K562 (cell line): ENCODE data around the gene KRTAP5-6. TPM values are rescaled to one million over a fixed set of nuclear protein-coding genes. Genes with fewer than 3 reads are reported as not detected.
A peak's percentile ranks its signal among the peaks of the same experiment; 100 is the strongest.

Source experiments
- ATAC-seq: fragments of 200-7000 bp; cut with Tn5 transposase; 3 replicates; pipeline ENCODE4 v1.9.1; 2020; ENCODE audit warnings: moderate library complexity
- BruUV-seq: library from RNA; stranded (reverse); fragments of 400-500 nt; replicated peaks from 2 replicates; lab custom pipeline; 2021; lab: Mats Ljungman, UMichigan
- CTCF ChIA-PET: fragments of 300-600 bp; formaldehyde crosslinking; extraction: SDS; loops from one replicate; lab custom pipeline; 2021; ENCODE audit warnings: low intra/inter-chr PET ratio; lab: Yijun Ruan, JAX
- POLR2A ChIA-PET: fragments of 300-600, 350-650 bp; sonication (Branson Sonifier 250); formaldehyde crosslinking; extraction: SDS; loops from one replicate; lab custom pipeline; 2021; ENCODE audit warnings: antibody characterized with exemption, inconsistent platforms; lab: Yijun Ruan, JAX
- DNase-seq, 4 experiments: peaks; one replicate each; pipeline versions ENCODE4 v3.0.0 to v3.0.0-alpha.2; 2011 to 2018; ENCODE audit warnings: low spot score in 3 of 4, mixed read lengths in 3 of 4; ENCODE audit errors: extremely low read depth in 1 of 4
- FAIRE-seq: peaks from 2 replicates; lab custom pipeline; 2011; peaks lifted over from hg19 to GRCh38; lab: Jason Lieb, UNC
- H2AFZ ChIP-seq: 2 replicates; pipeline ENCODE4 v1.6.0; 2011; ENCODE audit warnings: low read depth, low read length, control low read depth, inconsistent platforms
- H3K27ac ChIP-seq: fragments of 200-600 bp; 3 replicates; pipeline ENCODE4 v1.8.0; 2011; ENCODE audit warnings: low read depth, mild to moderate bottlenecking, control low read depth, inconsistent platforms, low read length, moderate library complexity, mixed read lengths; ENCODE audit errors: extremely low read depth
- H3K27me3 ChIP-seq, 2 experiments: fragments of 300-600 bp in 1 of 2; 2 replicates in 1 of 2; 3 replicates in 1 of 2; pipeline versions ENCODE4 v1.6.0 to v1.8.0; 2011; ENCODE audit warnings: inconsistent platforms in 2 of 2, low read length in 2 of 2, mild to moderate bottlenecking in 1 of 2, mixed read lengths in 1 of 2, moderate library complexity in 1 of 2; ENCODE audit not compliant: control insufficient read depth in 2 of 2, insufficient read depth in 2 of 2
- H3K36me3 ChIP-seq: fragments of 300-600 bp; 3 replicates; pipeline ENCODE4 v1.8.0; 2011; ENCODE audit warnings: mild to moderate bottlenecking, low read length, inconsistent platforms; ENCODE audit not compliant: control insufficient read depth, insufficient read depth
- H3K4me1 ChIP-seq, 2 experiments: fragments of 200-600 bp in 1 of 2; replicated peaks in 1 of 2; 2 replicates in 1 of 2; 3 replicates in 1 of 2; pipeline versions ENCODE4 v1.5.1 to v1.8.0; 2011; ENCODE audit warnings: inconsistent platforms in 2 of 2, low read length in 2 of 2, mild to moderate bottlenecking in 1 of 2, mixed read lengths in 1 of 2, moderate library complexity in 1 of 2; ENCODE audit not compliant: control insufficient read depth in 2 of 2, insufficient read depth in 2 of 2
- H3K4me2 ChIP-seq: 2 replicates; pipeline ENCODE4 v1.6.1; 2011; ENCODE audit warnings: low read length, control low read depth, inconsistent platforms, mixed read lengths; ENCODE audit not compliant: insufficient read depth
- H3K4me3 ChIP-seq: fragments of 200-600 bp; sonication (generic), shearing (Covaris generic); 2 replicates; pipeline ENCODE4 v1.5.1; 2016; ENCODE audit warnings: control low read depth, inconsistent platforms
- H3K79me2 ChIP-seq: fragments of 200-600 bp; 3 replicates; pipeline ENCODE4 v1.8.0; 2011; ENCODE audit warnings: low read length, inconsistent platforms; ENCODE audit not compliant: control insufficient read depth, insufficient read depth
- H3K9ac ChIP-seq, 2 experiments: 2 replicates each; pipeline versions ENCODE4 v1.6.0 to v1.6.1; 2011; ENCODE audit warnings: low read depth in 2 of 2, low read length in 2 of 2, control low read depth in 1 of 2, inconsistent platforms in 1 of 2, mild to moderate bottlenecking in 1 of 2, mixed read lengths in 1 of 2; ENCODE audit not compliant: insufficient read depth in 1 of 2
- H3K9me1 ChIP-seq: one replicate; pipeline ENCODE4 v1.6.0; 2011; ENCODE audit warnings: inconsistent platforms, mild to moderate bottlenecking, low read length, moderate library complexity; ENCODE audit not compliant: control insufficient read depth, insufficient read depth
- H3K9me3 ChIP-seq: replicated peaks from 2 replicates; pipeline ENCODE4 v1.5.1; 2011; ENCODE audit warnings: low read depth, low read length, inconsistent platforms; ENCODE audit not compliant: control insufficient read depth, insufficient read depth
- H4K20me1 ChIP-seq: replicated peaks from 2 replicates; pipeline ENCODE4 v1.6.1; 2011; ENCODE audit warnings: low read length, inconsistent platforms, mixed read lengths; ENCODE audit not compliant: control insufficient read depth, insufficient read depth
- WGBS: fragments of 100-300 bp; shearing (Covaris generic); methylation state at CpG from one replicate; pipeline ENCODE4 v1.1.6; 2016; ENCODE audit warnings: low coverage, mixed read lengths; ENCODE audit not compliant: insufficient coverage; ENCODE audit errors: missing lambda C conversion rate; 5-methylcytosine and 5-hydroxymethylcytosine counted together
- in situ Hi-C: fragments of 300-500 bp; cut with MboI; formaldehyde crosslinking; loops from 4 replicates; pipeline ENCODE4 v1.15.0; 2018; ENCODE audit warnings: inconsistent platforms, mixed read lengths
- intact Hi-C: fragments of 100-400 bp; cut with micrococcal nuclease; formaldehyde crosslinking; loops from 2 replicates; pipeline ENCODE4 v1.14.2; 2022
- polyA plus RNA-seq, 8 experiments: library from polyadenylated mRNA; depleted of rRNA in 4 of 8; stranded (reverse) in 5 of 8; unstranded in 3 of 8; fragments of >200 nt; fragmentation: Nextera tagmentation in 2 of 8; fragmentation: Illumina TruSeq in 1 of 8; extraction: Ambion mirVana in 2 of 8; extraction: Trizol in 1 of 8; gene quantifications; 2 replicates each; pipeline versions ENCODE4 v1.2.1 to v1.2.3, GENCODE V29; 2011 to 2014; ENCODE audit warnings: inconsistent platforms in 1 of 8, missing spikeins in 1 of 8
- total RNA-seq, 7 experiments: library from RNA; depleted of rRNA in 6 of 7; stranded (reverse); fragments of >200 nt in 6 of 7; fragmentation: Illumina TruSeq in 2 of 7; extraction: Trizol in 2 of 7; gene quantifications; 2 replicates each; pipeline versions ENCODE4 v1.2.1 to v1.2.3, GENCODE V29; 2011 to 2021; ENCODE audit warnings: low replicate concordance in 1 of 7
- TF ChIP-seq, protein P1 (sequence below): fragments of 450-650 bp; formaldehyde crosslinking; IDR thresholded peaks from 2 replicates; pipeline ENCODE4 v1.4.0; 2020; ENCODE audit warnings: mild to moderate bottlenecking, moderate library complexity
- TF ChIP-seq, protein P2 (sequence below), 2 experiments: fragments of 450-650 bp; IDR thresholded peaks; 2 replicates each; pipeline ENCODE4 v1.6.1; 2016
- TF ChIP-seq, protein P3 (sequence below), 2 experiments: IDR thresholded peaks; 2 replicates each; pipeline ENCODE4 v1.6.1; 2011; ENCODE audit warnings: borderline replicate concordance in 1 of 2, control low read depth in 1 of 2, low read depth in 1 of 2, low read length in 1 of 2, mild to moderate bottlenecking in 1 of 2, mixed read lengths in 1 of 2, moderate library complexity in 1 of 2; ENCODE audit not compliant: insufficient read depth in 1 of 2, insufficient read length in 1 of 2, poor library complexity in 1 of 2, severe bottlenecking in 1 of 2; ENCODE audit errors: extremely low read depth in 1 of 2

Gene KRTAP5-6
- total and polyA plus RNA-seq, 9 of the 15 experiments (the other 6 are each of a cell fraction or from before 2014, with no cell fraction given), result not detected

DNA sequence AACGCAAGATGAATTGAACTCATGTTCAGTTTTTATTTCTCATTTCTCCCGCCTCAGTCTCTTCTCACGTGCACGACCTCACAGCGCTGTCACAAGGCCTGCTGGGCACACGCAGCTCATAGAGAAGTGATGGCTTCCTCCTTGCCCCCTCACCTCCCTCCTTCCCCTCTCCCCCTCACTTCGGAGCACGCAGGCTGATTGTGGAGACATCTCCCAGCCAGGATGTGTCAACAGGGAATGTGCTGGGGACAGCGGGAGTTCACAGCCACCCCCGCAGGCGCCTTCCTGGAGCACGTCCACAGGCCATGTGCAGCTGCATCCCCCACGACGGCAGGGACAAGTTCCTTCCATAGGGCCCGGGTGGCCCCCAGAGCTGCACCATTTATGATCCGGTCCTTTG is 29.1 kb upstream of the KRTAP5-6 start:
- ChIA-PET POLR2A (no interaction called here), CTCF (no interaction called here)
- Histone ChIP-seq H3K79me2 (no peaks in the 10 kb centered on the region), H3K27me3 (peaks cover 23 to 43% of the 10 kb centered on the region in 2 experiments; a peak in 4 of 5 replicates), H3K27ac (no peak overlapping the region), H3K4me2 (no peak overlapping the region), H4K20me1 (0 out of 2 replicates have a peak, but pooled peaks cover 9% of the 10 kb centered on the region), H3K9ac (no peak overlapping the region), H3K9me1 (peaks cover 2% of the 10 kb centered on the region), H2AFZ (no peak overlapping the region), H3K4me3 (no peak overlapping the region), H3K4me1 (no peaks in the 10 kb centered on the region), H3K36me3 (no peaks in the 10 kb centered on the region), H3K9me3 (no peaks in the 10 kb centered on the region)
- 0% methylated on average over 14 of the region's 16 CpGs for WGBS
- in situ Hi-C loops (no loop called here), intact Hi-C loops (no loop called here)
- ATAC-seq, result no peak
- DNase-seq, result no peak
- TF ChIP-seq, protein P1, sequence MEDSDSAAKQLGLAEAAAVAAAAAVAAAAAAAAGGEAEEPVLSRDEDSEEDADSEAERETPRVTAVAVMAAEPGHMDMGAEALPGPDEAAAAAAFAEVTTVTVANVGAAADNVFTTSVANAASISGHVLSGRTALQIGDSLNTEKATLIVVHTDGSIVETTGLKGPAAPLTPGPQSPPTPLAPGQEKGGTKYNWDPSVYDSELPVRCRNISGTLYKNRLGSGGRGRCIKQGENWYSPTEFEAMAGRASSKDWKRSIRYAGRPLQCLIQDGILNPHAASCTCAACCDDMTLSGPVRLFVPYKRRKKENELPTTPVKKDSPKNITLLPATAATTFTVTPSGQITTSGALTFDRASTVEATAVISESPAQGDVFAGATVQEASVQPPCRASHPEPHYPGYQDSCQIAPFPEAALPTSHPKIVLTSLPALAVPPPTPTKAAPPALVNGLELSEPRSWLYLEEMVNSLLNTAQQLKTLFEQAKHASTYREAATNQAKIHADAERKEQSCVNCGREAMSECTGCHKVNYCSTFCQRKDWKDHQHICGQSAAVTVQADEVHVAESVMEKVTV (CRISPR knock-in tag), result no peak
- TF ChIP-seq, protein P2, sequence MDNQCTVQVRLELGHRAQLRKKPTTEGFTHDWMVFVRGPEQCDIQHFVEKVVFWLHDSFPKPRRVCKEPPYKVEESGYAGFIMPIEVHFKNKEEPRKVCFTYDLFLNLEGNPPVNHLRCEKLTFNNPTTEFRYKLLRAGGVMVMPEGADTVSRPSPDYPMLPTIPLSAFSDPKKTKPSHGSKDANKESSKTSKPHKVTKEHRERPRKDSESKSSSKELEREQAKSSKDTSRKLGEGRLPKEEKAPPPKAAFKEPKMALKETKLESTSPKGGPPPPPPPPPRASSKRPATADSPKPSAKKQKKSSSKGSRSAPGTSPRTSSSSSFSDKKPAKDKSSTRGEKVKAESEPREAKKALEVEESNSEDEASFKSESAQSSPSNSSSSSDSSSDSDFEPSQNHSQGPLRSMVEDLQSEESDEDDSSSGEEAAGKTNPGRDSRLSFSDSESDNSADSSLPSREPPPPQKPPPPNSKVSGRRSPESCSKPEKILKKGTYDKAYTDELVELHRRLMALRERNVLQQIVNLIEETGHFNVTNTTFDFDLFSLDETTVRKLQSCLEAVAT (IDR thresholded peaks at IDR 0.05), result no peak
- TF ChIP-seq, protein P3, sequence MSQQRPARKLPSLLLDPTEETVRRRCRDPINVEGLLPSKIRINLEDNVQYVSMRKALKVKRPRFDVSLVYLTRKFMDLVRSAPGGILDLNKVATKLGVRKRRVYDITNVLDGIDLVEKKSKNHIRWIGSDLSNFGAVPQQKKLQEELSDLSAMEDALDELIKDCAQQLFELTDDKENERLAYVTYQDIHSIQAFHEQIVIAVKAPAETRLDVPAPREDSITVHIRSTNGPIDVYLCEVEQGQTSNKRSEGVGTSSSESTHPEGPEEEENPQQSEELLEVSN (IDR thresholded peaks at IDR 0.05; ENCODE audit: borderline replicate concordance in 1 of 2, extremely low read depth in 1 of 2, insufficient read depth in 1 of 2, insufficient read length in 1 of 2, low read depth in 1 of 2, low read length in 1 of 2, poor library complexity in 1 of 2, severe bottlenecking in 1 of 2), result peak in 1 of 2 experiments; percentile 3
- BruUV-seq, result no TSS peak
- no peak for FAIRE-seq
